Loucy (cell line): ENCODE data around the gene CDH8.

Experiments
- CTCF ChIP-seq: fragments of 200-600 bp; sonication (generic); conservative IDR thresholded peaks from 2 replicates; pipeline ENCODE4 v1.5.1; 2014; ENCODE audit warnings: mild to moderate bottlenecking, antibody characterized with exemption, low read length
- EZH2phosphoT487 ChIP-seq: fragments of 200-600 bp; IDR thresholded peaks from 2 replicates; pipeline ENCODE4 v1.6.1; 2018; ENCODE audit warnings: antibody characterized with exemption, mild to moderate bottlenecking, moderate library complexity, borderline replicate concordance

- TF ChIP-seq CTCF (no peak), EZH2phosphoT487 (no peak)
Observed at GRCh38 chr16:61969077-61969382, 67.2 kb downstream of the CDH8 start.
